ENCODE data around the gene SNX17. TPM values are rescaled to one million over a fixed set of nuclear protein-coding genes. Genes with fewer than 3 reads are reported as not detected.

Gene SNX17
- total and polyA plus RNA-seq, 2 donors (not counting 3 experiments of a cell fraction or from before 2014, with no cell fraction given), result 103 to 130 TPM

DNA sequence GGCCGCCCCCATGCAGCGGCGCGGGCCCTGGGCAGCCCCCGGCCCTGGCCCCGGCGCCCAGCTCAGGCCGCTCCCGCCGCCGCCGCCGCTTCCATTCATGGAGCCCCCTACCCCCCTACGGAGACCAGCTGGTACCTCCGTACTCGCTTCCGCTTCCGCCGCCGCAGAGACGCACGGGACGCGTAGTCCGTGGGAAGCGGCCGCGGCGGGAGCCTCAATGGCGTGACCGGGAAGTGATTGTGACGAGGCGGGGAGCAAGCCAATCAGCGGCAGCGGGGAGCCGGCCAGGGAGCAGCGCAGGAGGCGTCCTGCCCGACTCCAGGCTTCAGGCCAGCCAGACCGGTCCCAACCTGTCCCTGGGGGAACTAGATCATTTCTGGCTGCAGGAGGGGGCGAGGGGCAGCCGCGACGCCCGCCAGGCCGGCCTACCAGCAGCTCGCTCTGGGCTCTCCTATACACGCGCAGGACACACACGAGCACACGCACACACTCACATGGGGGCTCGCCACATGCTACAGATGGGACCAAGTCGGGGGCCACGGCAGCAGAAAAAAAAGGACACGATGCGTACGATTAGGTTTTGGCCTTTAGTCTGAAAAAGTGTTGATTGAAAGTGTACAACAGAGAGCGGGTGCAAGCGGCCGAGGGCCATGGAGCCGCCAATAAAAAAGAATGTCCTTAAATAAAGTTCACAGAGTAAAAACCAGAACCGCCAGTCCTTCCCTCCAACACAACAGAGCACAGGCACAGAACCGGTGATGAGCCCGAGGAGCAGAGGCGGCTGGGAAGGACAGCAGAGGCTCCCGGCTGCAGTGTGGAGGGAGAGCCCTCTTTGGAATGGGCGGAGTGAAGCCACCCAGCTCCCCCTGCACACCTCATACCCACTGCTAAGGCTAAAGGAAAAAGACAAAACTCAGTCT is 10.5 kb downstream of the SNX17 start, which contains the start of gene ZNF513:
Gene ZNF513 (minus strand): TSS at position 109 of the 920 bp plus-strand sequence. CDS start 208 bp downstream, outside the sequence.
- TF ChIP-seq, protein P1, sequence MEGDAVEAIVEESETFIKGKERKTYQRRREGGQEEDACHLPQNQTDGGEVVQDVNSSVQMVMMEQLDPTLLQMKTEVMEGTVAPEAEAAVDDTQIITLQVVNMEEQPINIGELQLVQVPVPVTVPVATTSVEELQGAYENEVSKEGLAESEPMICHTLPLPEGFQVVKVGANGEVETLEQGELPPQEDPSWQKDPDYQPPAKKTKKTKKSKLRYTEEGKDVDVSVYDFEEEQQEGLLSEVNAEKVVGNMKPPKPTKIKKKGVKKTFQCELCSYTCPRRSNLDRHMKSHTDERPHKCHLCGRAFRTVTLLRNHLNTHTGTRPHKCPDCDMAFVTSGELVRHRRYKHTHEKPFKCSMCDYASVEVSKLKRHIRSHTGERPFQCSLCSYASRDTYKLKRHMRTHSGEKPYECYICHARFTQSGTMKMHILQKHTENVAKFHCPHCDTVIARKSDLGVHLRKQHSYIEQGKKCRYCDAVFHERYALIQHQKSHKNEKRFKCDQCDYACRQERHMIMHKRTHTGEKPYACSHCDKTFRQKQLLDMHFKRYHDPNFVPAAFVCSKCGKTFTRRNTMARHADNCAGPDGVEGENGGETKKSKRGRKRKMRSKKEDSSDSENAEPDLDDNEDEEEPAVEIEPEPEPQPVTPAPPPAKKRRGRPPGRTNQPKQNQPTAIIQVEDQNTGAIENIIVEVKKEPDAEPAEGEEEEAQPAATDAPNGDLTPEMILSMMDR (IDR thresholded peaks at IDR 0.05; ENCODE audit: extremely low read depth in 1 of 2, insufficient read depth in 1 of 2, low read depth in 1 of 2, low read length in 2 of 2), result no peak
- TF ChIP-seq POLR2AphosphoS5 (IDR thresholded peaks at IDR 0.05; ENCODE audit: insufficient read depth, low read depth, low read length), result peak; percentile 94
- TF ChIP-seq POLR2A (IDR thresholded peaks at IDR 0.05; ENCODE audit: low read depth, low read length), result no peak
- no peak for TF ChIP-seq MYC (IDR thresholded peaks at IDR 0.05; ENCODE audit: low read depth, low read length)
- TF ChIP-seq, protein P2, sequence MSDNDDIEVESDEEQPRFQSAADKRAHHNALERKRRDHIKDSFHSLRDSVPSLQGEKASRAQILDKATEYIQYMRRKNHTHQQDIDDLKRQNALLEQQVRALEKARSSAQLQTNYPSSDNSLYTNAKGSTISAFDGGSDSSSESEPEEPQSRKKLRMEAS (IDR thresholded peaks at IDR 0.05; ENCODE audit: insufficient read depth, insufficient read length), result no peak
- no peak for TF ChIP-seq FOS (IDR thresholded peaks at IDR 0.05; ENCODE audit: borderline replicate concordance, insufficient read depth, low read length)
- no peak for TF ChIP-seq GATA2 (IDR thresholded peaks at IDR 0.05; ENCODE audit: insufficient read depth, insufficient read length, low read depth, low read length)
- TF ChIP-seq JUN (IDR thresholded peaks at IDR 0.05; ENCODE audit: borderline replicate concordance, insufficient read depth, insufficient read length, low read depth), result no peak
- TF ChIP-seq EZH2 (IDR thresholded peaks at IDR 0.05; ENCODE audit: borderline replicate concordance, low read depth, low read length, severe bottlenecking), result no peak
- intact Hi-C loops (cut with micrococcal nuclease), result loop anchor here (1.0 to 2.0 kb wide), 3 partner anchors 11 to 169 kb away; partner anchors contain the start of genes ATRAID, EIF2B4, NRBP1 and SLC5A6
- H3K9ac ChIP-seq (replicated peaks; ENCODE audit: extremely low read depth, insufficient read depth, low read length), result peak within 1 kb of the TSS; percentile 96
- no peaks in the 10 kb centered on the region for H3K27me3 ChIP-seq (ENCODE audit: control insufficient read depth in 2 of 2, insufficient read depth in 2 of 2, low read length in 2 of 2)
- H3K4me3 ChIP-seq (replicated peaks in 1 of 3; ENCODE audit: insufficient read depth in 1 of 3, low read depth in 1 of 3, low read length in 3 of 3), result peak within 1 kb of the TSS; percentile 75 to 85 (median 77)
- peaks cover 21% of the 10 kb centered on the region for H3K79me2 ChIP-seq (ENCODE audit: control insufficient read depth, insufficient read depth, low read length)
- H3K9me3 ChIP-seq (replicated peaks; ENCODE audit: control insufficient read depth, insufficient read depth, low read length), result no peaks in the 10 kb centered on the region
- DNase-seq (ENCODE audit: low read depth, low spot score), result peak; percentile 95
- peak within 1 kb of the TSS; percentile 18 for H2AFZ ChIP-seq (ENCODE audit: low read depth, low read length)
- ChIA-PET CTCF (interaction anchor here (1.0 to 1.6 kb wide), 4 partner anchors 10 to 302 kb away, joined by 3 to 6 read pairs (median 4); partner anchors contain the start of gene NRBP1), POLR2A (no interaction called here)
- H3K4me2 ChIP-seq (ENCODE audit: insufficient read depth, low read length), result peak within 1 kb of the TSS; percentile 94
- peaks cover 17% of the 10 kb centered on the region for H3K4me1 ChIP-seq (ENCODE audit: control insufficient read depth, extremely low read depth, insufficient read depth, low read length)
- TSS peak; percentile 20 for BruUV-seq (replicated peaks)
- peak; percentile 92 for FAIRE-seq
- H4K20me1 ChIP-seq (replicated peaks; ENCODE audit: control insufficient read depth, extremely low read depth, insufficient read depth, low read length), result no peaks in the 10 kb centered on the region
- H3K9me1 ChIP-seq (replicated peaks; ENCODE audit: control insufficient read depth, extremely low read depth, insufficient read depth, low read length), result no peaks in the 10 kb centered on the region
- dilution Hi-C loops (cut with MboI; ENCODE audit: extremely low pct_ligation_motif_present, low sequenced_read_pairs), result no loop called here
- peaks cover 23 to 50% of the 10 kb centered on the region in 2 experiments for H3K36me3 ChIP-seq (ENCODE audit: control insufficient read depth in 2 of 2, extremely low read depth in 1 of 2, insufficient read depth in 2 of 2, low read length in 2 of 2)
- peak within 1 kb of the TSS; percentile 97 for H3K27ac ChIP-seq (ENCODE audit: insufficient read depth, low read depth, low read length)
